Fibroblast of lung (primary cell): ENCODE data around the gene TENM4. TPM values are rescaled to one million over a fixed set of nuclear protein-coding genes. Genes with fewer than 3 reads are reported as not detected.

Experiments
- DNase-seq, 2 donors: peaks; one replicate each; pipeline versions ENCODE4 v3.0.0 to v3.0.0-alpha.2; 2010; ENCODE audit warnings: low read depth in 2 of 2
- H2AFZ ChIP-seq: 2 replicates; pipeline ENCODE4 v1.5.1; 2012; ENCODE audit warnings: low read length, control low read depth, inconsistent platforms
- H3K27ac ChIP-seq: 2 replicates; pipeline ENCODE4 v1.5.1; 2011; ENCODE audit warnings: low read length, control low read depth; ENCODE audit not compliant: insufficient read depth
- H3K27me3 ChIP-seq: 2 replicates; pipeline ENCODE4 v1.5.1; 2011; ENCODE audit warnings: mild to moderate bottlenecking, low read length; ENCODE audit not compliant: control insufficient read depth, insufficient read depth
- H3K36me3 ChIP-seq: 2 replicates; pipeline ENCODE4 v1.5.1; 2011; ENCODE audit warnings: low read length; ENCODE audit not compliant: control insufficient read depth, insufficient read depth
- H3K4me1 ChIP-seq: 2 replicates; pipeline ENCODE4 v1.5.1; 2011; ENCODE audit warnings: low read length; ENCODE audit not compliant: control insufficient read depth, insufficient read depth; ENCODE audit errors: extremely low read depth
- H3K4me2 ChIP-seq: 2 replicates; pipeline ENCODE4 v1.5.1; 2011; ENCODE audit warnings: low read length, control low read depth; ENCODE audit not compliant: insufficient read depth; ENCODE audit errors: extremely low read depth
- H3K4me3 ChIP-seq, 4 experiments: fragments of 200-600 bp in 1 of 4; sonication (generic) in 1 of 4; replicated peaks in 1 of 4; 2 replicates each; pipeline ENCODE4 v1.5.1; 2011 to 2016; ENCODE audit warnings: low read length in 4 of 4, low read depth in 3 of 4, mild to moderate bottlenecking in 3 of 4, control low read depth in 2 of 4, inconsistent platforms in 1 of 4, mixed read lengths in 1 of 4; ENCODE audit not compliant: insufficient read depth in 1 of 4; ENCODE audit errors: control extremely low read depth in 1 of 4
- H3K79me2 ChIP-seq: 2 replicates; pipeline ENCODE4 v1.5.1; 2012; ENCODE audit warnings: mild to moderate bottlenecking, low read length, inconsistent platforms; ENCODE audit not compliant: control insufficient read depth, insufficient read depth
- H3K9ac ChIP-seq: 2 replicates; pipeline ENCODE4 v1.5.1; 2011; ENCODE audit warnings: mild to moderate bottlenecking, low read length, control low read depth; ENCODE audit not compliant: insufficient read depth
- H3K9me3 ChIP-seq: 2 replicates; pipeline ENCODE4 v1.5.1; 2012; ENCODE audit warnings: low read depth, low read length; ENCODE audit not compliant: control insufficient read depth, insufficient read depth
- H4K20me1 ChIP-seq: 2 replicates; pipeline ENCODE4 v1.5.1; 2011; ENCODE audit warnings: low read length; ENCODE audit not compliant: control insufficient read depth, insufficient read depth; ENCODE audit errors: extremely low read depth
- EZH2 ChIP-seq: IDR thresholded peaks from 2 replicates; pipeline ENCODE4 v1.5.1; 2012; ENCODE audit warnings: low read length, control low read depth, mild to moderate bottlenecking; ENCODE audit errors: missing control alignments
- polyA plus RNA-seq, 2 donors: library from polyadenylated mRNA; depleted of rRNA in 1 of 2; stranded (reverse) in 1 of 2; unstranded in 1 of 2; fragments of >200 nt; gene quantifications; 2 replicates each; pipeline ENCODE4 v1.2.1, GENCODE V29; 2011 to 2012; ENCODE audit warnings: missing spikeins in 1 of 2
- total RNA-seq: library from RNA; depleted of rRNA; stranded (reverse); fragments of >200 nt; gene quantifications from 2 replicates; pipeline ENCODE4 v1.2.1, GENCODE V29; 2014
- TF ChIP-seq, protein P1 (sequence below), 2 donors: IDR thresholded peaks in 1 of 2; conservative IDR thresholded peaks in 1 of 2; 1 replicate in 1 of 2; 2 replicates in 1 of 2; pipeline ENCODE4 v1.5.1; 2011 to 2012; ENCODE audit warnings: low read length in 2 of 2, control low read depth in 1 of 2, inconsistent platforms in 1 of 2, low read depth in 1 of 2, mild to moderate bottlenecking in 1 of 2

The TENM4 gene
- total and polyA plus RNA-seq, 2 donors (not counting 1 experiment from before 2014, with no cell fraction given) = 4.6 to 48.4 TPM

- Histone ChIP-seq H4K20me1 (no peaks in the 10 kb centered on the region), H3K4me2 (no peak overlapping the region), H3K9me3 (no peaks in the 10 kb centered on the region), H3K79me2 (no peaks in the 10 kb centered on the region), H3K36me3 (no peaks in the 10 kb centered on the region), H3K27me3 (no peaks in the 10 kb centered on the region), H3K27ac (no peak overlapping the region), H2AFZ (no peak overlapping the region), H3K9ac (no peak overlapping the region), H3K4me3 (no peak overlapping the region), H3K4me1 (no peaks in the 10 kb centered on the region)
- TF ChIP-seq EZH2 = no peak
- TF ChIP-seq, protein P1, sequence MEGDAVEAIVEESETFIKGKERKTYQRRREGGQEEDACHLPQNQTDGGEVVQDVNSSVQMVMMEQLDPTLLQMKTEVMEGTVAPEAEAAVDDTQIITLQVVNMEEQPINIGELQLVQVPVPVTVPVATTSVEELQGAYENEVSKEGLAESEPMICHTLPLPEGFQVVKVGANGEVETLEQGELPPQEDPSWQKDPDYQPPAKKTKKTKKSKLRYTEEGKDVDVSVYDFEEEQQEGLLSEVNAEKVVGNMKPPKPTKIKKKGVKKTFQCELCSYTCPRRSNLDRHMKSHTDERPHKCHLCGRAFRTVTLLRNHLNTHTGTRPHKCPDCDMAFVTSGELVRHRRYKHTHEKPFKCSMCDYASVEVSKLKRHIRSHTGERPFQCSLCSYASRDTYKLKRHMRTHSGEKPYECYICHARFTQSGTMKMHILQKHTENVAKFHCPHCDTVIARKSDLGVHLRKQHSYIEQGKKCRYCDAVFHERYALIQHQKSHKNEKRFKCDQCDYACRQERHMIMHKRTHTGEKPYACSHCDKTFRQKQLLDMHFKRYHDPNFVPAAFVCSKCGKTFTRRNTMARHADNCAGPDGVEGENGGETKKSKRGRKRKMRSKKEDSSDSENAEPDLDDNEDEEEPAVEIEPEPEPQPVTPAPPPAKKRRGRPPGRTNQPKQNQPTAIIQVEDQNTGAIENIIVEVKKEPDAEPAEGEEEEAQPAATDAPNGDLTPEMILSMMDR (conservative IDR thresholded peaks at IDR 0.05 in 1 of 2, IDR thresholded peaks at IDR 0.05 in 1 of 2; ENCODE audit: low read depth in 1 of 2, low read length in 2 of 2) = no peak
- no peak for DNase-seq
Measured at GRCh38 chr11:78972590-78972989, 468.2 kb downstream of the TENM4 start.

- no peak overlapping the region for H3K9ac ChIP-seq
- H3K4me1 ChIP-seq = no peaks in the 10 kb centered on the region
- no peak for TF ChIP-seq EZH2
- TF ChIP-seq, protein P1 (conservative IDR thresholded peaks at IDR 0.05 in 1 of 2, IDR thresholded peaks at IDR 0.05 in 1 of 2; ENCODE audit: low read depth in 1 of 2, low read length in 2 of 2) = no peak
- no peaks in the 10 kb centered on the region for H3K79me2 ChIP-seq
- no peak overlapping the region for H3K4me2 ChIP-seq
- no peak overlapping the region for H3K4me3 ChIP-seq
- H3K36me3 ChIP-seq = no peaks in the 10 kb centered on the region
- no peaks in the 10 kb centered on the region for H4K20me1 ChIP-seq
- H3K27ac ChIP-seq = no peak overlapping the region
- no peak overlapping the region for H2AFZ ChIP-seq
- H3K9me3 ChIP-seq = no peaks in the 10 kb centered on the region
- DNase-seq = no peak
- H3K27me3 ChIP-seq = no peaks in the 10 kb centered on the region
Measured at GRCh38 chr11:78972177-78972576, 468.7 kb downstream of the TENM4 start.

DNA sequence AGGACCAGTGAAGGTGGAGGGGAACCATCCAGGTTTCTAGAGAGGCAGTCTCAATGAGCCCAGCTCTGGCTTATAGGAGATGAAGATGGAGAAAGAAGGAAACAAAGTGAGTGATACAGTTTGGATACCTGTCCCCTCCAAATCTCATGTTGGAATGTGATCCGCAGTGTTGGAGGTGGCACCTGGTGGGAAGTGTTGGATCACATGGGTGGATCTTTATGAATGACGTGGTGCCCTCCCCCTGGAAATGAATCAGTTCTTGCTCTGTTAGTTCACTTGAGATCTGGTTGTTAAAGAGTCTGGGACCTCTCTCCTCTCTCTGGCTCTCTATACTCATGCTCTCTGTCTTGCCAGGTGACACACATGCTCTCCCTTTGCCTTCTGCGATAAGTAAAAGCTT lies 473.0 kb downstream of the TENM4 start:
- Histone ChIP-seq H3K4me1 (no peaks in the 10 kb centered on the region), H3K4me3 (no peak overlapping the region), H3K27me3 (no peaks in the 10 kb centered on the region), H3K9me3 (no peaks in the 10 kb centered on the region), H3K36me3 (no peaks in the 10 kb centered on the region), H3K27ac (no peak overlapping the region), H2AFZ (no peak overlapping the region), H3K9ac (no peak overlapping the region), H3K4me2 (no peak overlapping the region), H4K20me1 (no peaks in the 10 kb centered on the region), H3K79me2 (no peaks in the 10 kb centered on the region)
- no peak for DNase-seq
- TF ChIP-seq, protein P1 (conservative IDR thresholded peaks at IDR 0.05 in 1 of 2, IDR thresholded peaks at IDR 0.05 in 1 of 2; ENCODE audit: low read depth in 1 of 2, low read length in 2 of 2) = no peak
- no peak for TF ChIP-seq EZH2
